Activated effector memory CD4-positive, alpha-beta T cell treated with Interleukin-2 at 50 U/mL for 16 hours (primary cell): ENCODE measurements around the gene GYPB.
"Not testable (repeated sequence)": the region's sequence is repeated elsewhere in the genome, so short reads cannot be mapped to it uniquely, and the experiment has no call there.

Experiments used
- DNase-seq: peaks from one replicate; pipeline ENCODE4 v3.0.0-alpha.2; 2020

GYPB gene

GRCh38 chr4:144019277-144019676 lies at the start of gene GYPB:
Gene GYPB (minus strand): TSS chr4:144019380. CDS start chr4:144019287, 93 bp downstream.
- not testable (repeated sequence) for DNase-seq

GRCh38 chr4:144061556-144061955 lies 42.4 kb upstream of the GYPB start:
- not testable (repeated sequence) for DNase-seq

GRCh38 chr4:144060234-144060859 lies 41.2 kb upstream of the GYPB start:
- DNase-seq: not testable (repeated sequence)

GRCh38 chr4:144056800-144057199 lies 37.6 kb upstream of the GYPB start:
- no peak for DNase-seq

GRCh38 chr4:144055336-144055735 lies 36.2 kb upstream of the GYPB start:
- not testable (repeated sequence) for DNase-seq

GRCh38 chr4:144051494-144051893 lies 32.3 kb upstream of the GYPB start:
- DNase-seq: not testable (repeated sequence)

- not testable (repeated sequence) for DNase-seq
Observed at GRCh38 chr4:144050631-144051030, 31.5 kb upstream of the GYPB start.

GRCh38 chr4:144049495-144050424 lies 30.6 kb upstream of the GYPB start:
- not testable (repeated sequence) for DNase-seq

GRCh38 chr4:144044936-144045335 lies 25.8 kb upstream of the GYPB start:
- DNase-seq: not testable (repeated sequence)

GRCh38 chr4:144032580-144032979 lies 13.4 kb upstream of the GYPB start:
- not testable (repeated sequence) for DNase-seq

GRCh38 chr4:144031875-144032274 lies 12.7 kb upstream of the GYPB start:
- DNase-seq: not testable (repeated sequence)

- DNase-seq: not testable (repeated sequence)
Observed at GRCh38 chr4:144031369-144031768, 12.2 kb upstream of the GYPB start.

- not testable (repeated sequence) for DNase-seq
Observed at GRCh38 chr4:144030708-144031107, 11.5 kb upstream of the GYPB start.

GRCh38 chr4:144026682-144027081 lies 7.5 kb upstream of the GYPB start:
- not testable (repeated sequence) for DNase-seq

GRCh38 chr4:144024399-144025053 lies 5.3 kb upstream of the GYPB start:
- DNase-seq: not testable (repeated sequence)

GRCh38 chr4:144022772-144023400 lies 3.7 kb upstream of the GYPB start:
- not testable (repeated sequence) for DNase-seq

GRCh38 chr4:144021336-144021990 lies 2.3 kb upstream of the GYPB start:
- not testable (repeated sequence) for DNase-seq

GRCh38 chr4:144018223-144019000 lies 768 bp downstream of the GYPB start:
- DNase-seq: not testable (repeated sequence)

GRCh38 chr4:144017271-144017670 lies 1.9 kb downstream of the GYPB start:
- not testable (repeated sequence) for DNase-seq

- not testable (repeated sequence) for DNase-seq
Observed at GRCh38 chr4:144016057-144016605, 3.0 kb downstream of the GYPB start.

GRCh38 chr4:144014808-144015207 lies 4.4 kb downstream of the GYPB start:
- no peak for DNase-seq
